Trophoblast cell (in vitro differentiated cells and primary cell): ENCODE measurements around the gene FAM120B.

Experiments
- DNase-seq, 2 donors: peaks; one replicate each; pipeline ENCODE4 v3.0.0-alpha.2; 2016
- H2AFZ ChIP-seq: 2 replicates; pipeline ENCODE4 v1.6.1; 2013; ENCODE audit warnings: low read length, moderate library complexity, mild to moderate bottlenecking; ENCODE audit not compliant: insufficient read depth, poor library complexity
- H2AK5ac ChIP-seq: 2 replicates; pipeline ENCODE4 v1.6.1; 2013; ENCODE audit warnings: mild to moderate bottlenecking, low read length
- H2BK120ac ChIP-seq: 2 replicates; pipeline ENCODE4 v1.6.1; 2013; ENCODE audit warnings: low read length, mild to moderate bottlenecking, moderate library complexity; ENCODE audit not compliant: insufficient read depth, poor library complexity
- H2BK12ac ChIP-seq: 2 replicates; pipeline ENCODE4 v1.6.1; 2013; ENCODE audit warnings: mild to moderate bottlenecking, low read length, moderate library complexity
- H2BK5ac ChIP-seq: 2 replicates; pipeline ENCODE4 v1.6.1; 2013; ENCODE audit warnings: low read length, low read depth, moderate library complexity, mild to moderate bottlenecking; ENCODE audit not compliant: poor library complexity
- H3K14ac ChIP-seq: 2 replicates; pipeline ENCODE4 v1.6.1; 2013; ENCODE audit warnings: mild to moderate bottlenecking, low read length
- H3K18ac ChIP-seq: 2 replicates; pipeline ENCODE4 v1.6.1; 2013; ENCODE audit warnings: mild to moderate bottlenecking, low read length
- H3K23ac ChIP-seq: 2 replicates; pipeline ENCODE4 v1.6.1; 2013; ENCODE audit warnings: low read length
- H3K27ac ChIP-seq: 2 replicates; pipeline ENCODE4 v1.5.1; 2013; ENCODE audit warnings: low read depth, mild to moderate bottlenecking, inconsistent platforms, low read length, moderate library complexity
- H3K27me3 ChIP-seq: 2 replicates; pipeline ENCODE4 v1.6.1; 2013; ENCODE audit warnings: inconsistent platforms, mild to moderate bottlenecking, low read length, moderate library complexity; ENCODE audit not compliant: insufficient read depth
- H3K36me3 ChIP-seq, 2 experiments: 1 replicate in 1 of 2; 2 replicates in 1 of 2; pipeline ENCODE4 v1.6.1; 2013; ENCODE audit warnings: low read length in 2 of 2, mild to moderate bottlenecking in 2 of 2, moderate library complexity in 1 of 2; ENCODE audit not compliant: insufficient read depth in 2 of 2, control insufficient read depth in 1 of 2
- H3K4ac ChIP-seq: 2 replicates; pipeline ENCODE4 v1.6.1; 2013; ENCODE audit warnings: low read depth, mild to moderate bottlenecking, low read length, moderate library complexity
- H3K4me1 ChIP-seq, 2 experiments: 1 replicate in 1 of 2; 2 replicates in 1 of 2; pipeline ENCODE4 v1.6.1; 2013; ENCODE audit warnings: low read length in 2 of 2, mild to moderate bottlenecking in 2 of 2, moderate library complexity in 1 of 2; ENCODE audit not compliant: insufficient read depth in 2 of 2, control insufficient read depth in 1 of 2
- H3K4me2 ChIP-seq: 2 replicates; pipeline ENCODE4 v1.6.1; 2013; ENCODE audit warnings: inconsistent platforms, mild to moderate bottlenecking, low read length, moderate library complexity
- H3K4me3 ChIP-seq: 2 replicates; pipeline ENCODE4 v1.5.1; 2013; ENCODE audit warnings: mild to moderate bottlenecking, low read depth, low read length, inconsistent platforms
- H3K79me1 ChIP-seq: one replicate; pipeline ENCODE4 v1.6.1; 2013; ENCODE audit warnings: low read length
- H3K79me2 ChIP-seq: 2 replicates; pipeline ENCODE4 v1.6.1; 2013; ENCODE audit warnings: low read length, mild to moderate bottlenecking; ENCODE audit not compliant: control insufficient read depth, insufficient read depth, poor library complexity
- H3K9ac ChIP-seq: 2 replicates; pipeline ENCODE4 v1.6.1; 2013; ENCODE audit warnings: mild to moderate bottlenecking, low read length
- H3K9me3 ChIP-seq: 2 replicates; pipeline ENCODE4 v1.6.1; 2013; ENCODE audit warnings: low read depth, mild to moderate bottlenecking, control low read depth, inconsistent platforms, low read length; ENCODE audit not compliant: insufficient read depth
- H4K12ac ChIP-seq: 2 replicates; pipeline ENCODE4 v1.6.1; 2013; ENCODE audit warnings: low read depth, mild to moderate bottlenecking, low read length, moderate library complexity
- H4K8ac ChIP-seq: 2 replicates; pipeline ENCODE4 v1.6.1; 2013; ENCODE audit warnings: low read depth, mild to moderate bottlenecking, low read length, moderate library complexity
- H4K91ac ChIP-seq: one replicate; pipeline ENCODE4 v1.6.1; 2013; ENCODE audit warnings: low read depth, mild to moderate bottlenecking, low read length, moderate library complexity
- WGBS: extraction: QIAGEN DNeasy Blood & Tissue Kit; methylation state at CpG from one replicate; pipeline ENCODE4 v1.1.7; 2013; ENCODE audit warnings: missing lambda C conversion rate; ENCODE audit not compliant: insufficient read length, insufficient coverage; ENCODE audit errors: extremely low coverage; 5-methylcytosine and 5-hydroxymethylcytosine counted together

FAM120B gene

GRCh38 chr6:170371588-170371987 is 65.0 kb downstream of the FAM120B start:
- no peaks in the 10 kb centered on the region for H3K27me3 ChIP-seq
- peaks cover 6 to 8% of the 10 kb centered on the region in 2 experiments for H3K36me3 ChIP-seq
- H3K4me1 ChIP-seq: peaks cover 4 to 7% of the 10 kb centered on the region in 2 experiments
- H4K91ac ChIP-seq: no peak overlapping the region
- no peak overlapping the region for H3K4ac ChIP-seq
- H4K8ac ChIP-seq: no peak overlapping the region
- H3K9ac ChIP-seq: no peak overlapping the region
- no peak overlapping the region for H3K18ac ChIP-seq
- no peak overlapping the region for H2BK120ac ChIP-seq
- H4K12ac ChIP-seq: no peak overlapping the region
- H3K9me3 ChIP-seq: peaks cover 2% of the 10 kb centered on the region
- H3K79me2 ChIP-seq: no peaks in the 10 kb centered on the region
- no peak overlapping the region for H2AFZ ChIP-seq
- H3K23ac ChIP-seq: no peak overlapping the region
- H3K4me3 ChIP-seq: no peak overlapping the region
- no peak overlapping the region for H2BK5ac ChIP-seq
- H3K79me1 ChIP-seq: no peaks in the 10 kb centered on the region
- no peak overlapping the region for H2BK12ac ChIP-seq
- no peak overlapping the region for H3K14ac ChIP-seq
- no peak overlapping the region for H2AK5ac ChIP-seq
- WGBS: no CpG with 5 or more reads among the region's 8 CpGs
- no peak overlapping the region for H3K27ac ChIP-seq
- no peak overlapping the region for H3K4me2 ChIP-seq
- DNase-seq: peak in 1 of 2 donors; percentile 15

GRCh38 chr6:170372380-170373325 is 66.1 kb downstream of the FAM120B start:
- H3K4me2 ChIP-seq: peak overlapping the region; percentile 15
- H3K9ac ChIP-seq: no peak overlapping the region
- H3K18ac ChIP-seq: no peak overlapping the region
- H3K23ac ChIP-seq: no peak overlapping the region
- H4K91ac ChIP-seq: no peak overlapping the region
- no peak overlapping the region for H3K14ac ChIP-seq
- H2BK5ac ChIP-seq: peak overlapping the region; percentile 16
- peak in 1 of 2 donors; percentile 32 for DNase-seq
- H3K4ac ChIP-seq: no peak overlapping the region
- no peak overlapping the region for H2AFZ ChIP-seq
- no peak overlapping the region for H2BK12ac ChIP-seq
- no peaks in the 10 kb centered on the region for H3K27me3 ChIP-seq
- WGBS: no CpG with 5 or more reads among the region's 11 CpGs
- peaks cover 4% of the 10 kb centered on the region for H3K9me3 ChIP-seq
- H3K36me3 ChIP-seq: peaks cover 4 to 10% of the 10 kb centered on the region in 2 experiments
- no peaks in the 10 kb centered on the region for H3K79me2 ChIP-seq
- no peak overlapping the region for H2BK120ac ChIP-seq
- no peaks in the 10 kb centered on the region for H3K79me1 ChIP-seq
- H3K4me1 ChIP-seq: peaks cover 4 to 7% of the 10 kb centered on the region in 2 experiments
- H2AK5ac ChIP-seq: no peak overlapping the region
- H3K4me3 ChIP-seq: no peak overlapping the region
- no peak overlapping the region for H3K27ac ChIP-seq
- no peak overlapping the region for H4K8ac ChIP-seq
- no peak overlapping the region for H4K12ac ChIP-seq

- Histone ChIP-seq H3K27ac (no peak overlapping the region), H4K8ac (no peak overlapping the region), H3K36me3 (peaks cover 4 to 7% of the 10 kb centered on the region in 2 experiments), H3K79me1 (no peaks in the 10 kb centered on the region), H4K12ac (no peak overlapping the region), H3K4me3 (no peak overlapping the region), H3K79me2 (no peaks in the 10 kb centered on the region), H3K14ac (no peak overlapping the region), H3K4me2 (no peak overlapping the region), H4K91ac (no peak overlapping the region), H2AK5ac (no peak overlapping the region), H3K9me3 (peaks cover 4% of the 10 kb centered on the region), H2AFZ (no peak overlapping the region), H3K18ac (no peak overlapping the region), H3K27me3 (no peaks in the 10 kb centered on the region), H2BK5ac (no peak overlapping the region), H3K23ac (no peak overlapping the region), H3K9ac (no peak overlapping the region), H2BK12ac (no peak overlapping the region), H3K4me1 (peaks cover 4 to 7% of the 10 kb centered on the region in 2 experiments), H3K4ac (no peak overlapping the region), H2BK120ac (no peak overlapping the region)
- peak; percentile 75 to 83 for DNase-seq
- WGBS: no CpG with 5 or more reads among the region's 11 CpGs
Observed at GRCh38 chr6:170374571-170375444, 68.2 kb downstream of the FAM120B start.

- H3K79me1 ChIP-seq: no peaks in the 10 kb centered on the region
- H2AK5ac ChIP-seq: no peak overlapping the region
- H3K79me2 ChIP-seq: no peaks in the 10 kb centered on the region
- H3K27me3 ChIP-seq: no peaks in the 10 kb centered on the region
- no peak overlapping the region for H3K27ac ChIP-seq
- no peak for DNase-seq
- no peak overlapping the region for H2BK12ac ChIP-seq
- H4K8ac ChIP-seq: no peak overlapping the region
- H3K4ac ChIP-seq: no peak overlapping the region
- peaks cover 4 to 7% of the 10 kb centered on the region in 2 experiments for H3K4me1 ChIP-seq
- no peak overlapping the region for H2BK120ac ChIP-seq
- no peak overlapping the region for H3K23ac ChIP-seq
- no peak overlapping the region for H2BK5ac ChIP-seq
- no CpG with 5 or more reads among the region's 10 CpGs for WGBS
- H3K9me3 ChIP-seq: peaks cover 4% of the 10 kb centered on the region
- no peak overlapping the region for H4K91ac ChIP-seq
- no peak overlapping the region for H3K14ac ChIP-seq
- H3K36me3 ChIP-seq: peaks cover 3 to 4% of the 10 kb centered on the region in 2 experiments
- H3K18ac ChIP-seq: no peak overlapping the region
- H2AFZ ChIP-seq: no peak overlapping the region
- H3K9ac ChIP-seq: no peak overlapping the region
- no peak overlapping the region for H4K12ac ChIP-seq
- H3K4me3 ChIP-seq: no peak overlapping the region
- H3K4me2 ChIP-seq: no peak overlapping the region
Observed at GRCh38 chr6:170375661-170376060, 69.1 kb downstream of the FAM120B start.
